Body of pancreas (tissue), 4 donors: Measurements from ENCODE around the gene ADCY9.

ENCODE experiments used
- POLR2A ChIP-seq, 3 donors: fragments of 450-650 bp; IDR thresholded peaks; one replicate each; pipeline ENCODE4 v1.6.1; 2016; ENCODE audit warnings: antibody characterized with exemption in 3 of 3, mild to moderate bottlenecking in 2 of 3
- TF ChIP-seq, protein P1 (sequence below), 7 experiments: fragments of 450-650 bp in 4 of 7; fragments of 200-600 bp in 3 of 7; sonication (generic) in 3 of 7; IDR thresholded peaks; one replicate each; pipeline ENCODE4 v1.5.1; 2016 to 2019; ENCODE audit warnings: antibody characterized with exemption in 7 of 7

DNA sequence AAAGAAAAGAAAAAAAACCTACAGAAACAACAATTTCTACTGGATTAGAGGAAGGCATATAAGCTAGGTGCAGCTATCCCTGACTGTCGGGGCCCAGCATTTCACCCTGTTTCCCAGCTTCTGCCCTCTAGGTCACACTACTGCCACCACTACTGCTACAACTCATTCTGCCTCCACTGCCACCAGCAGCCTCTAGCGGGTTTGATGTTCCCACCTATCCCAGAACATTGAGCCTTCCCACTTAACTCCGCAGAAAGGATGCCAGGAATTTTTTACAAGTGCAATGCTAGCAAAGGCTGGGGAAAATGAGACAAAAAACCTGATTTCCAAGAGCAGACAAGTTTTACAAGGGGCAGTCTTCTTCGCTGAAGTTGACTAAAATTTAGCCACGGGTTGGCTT, 10.4 kb downstream of the ADCY9 start:
- TF ChIP-seq, protein P1, sequence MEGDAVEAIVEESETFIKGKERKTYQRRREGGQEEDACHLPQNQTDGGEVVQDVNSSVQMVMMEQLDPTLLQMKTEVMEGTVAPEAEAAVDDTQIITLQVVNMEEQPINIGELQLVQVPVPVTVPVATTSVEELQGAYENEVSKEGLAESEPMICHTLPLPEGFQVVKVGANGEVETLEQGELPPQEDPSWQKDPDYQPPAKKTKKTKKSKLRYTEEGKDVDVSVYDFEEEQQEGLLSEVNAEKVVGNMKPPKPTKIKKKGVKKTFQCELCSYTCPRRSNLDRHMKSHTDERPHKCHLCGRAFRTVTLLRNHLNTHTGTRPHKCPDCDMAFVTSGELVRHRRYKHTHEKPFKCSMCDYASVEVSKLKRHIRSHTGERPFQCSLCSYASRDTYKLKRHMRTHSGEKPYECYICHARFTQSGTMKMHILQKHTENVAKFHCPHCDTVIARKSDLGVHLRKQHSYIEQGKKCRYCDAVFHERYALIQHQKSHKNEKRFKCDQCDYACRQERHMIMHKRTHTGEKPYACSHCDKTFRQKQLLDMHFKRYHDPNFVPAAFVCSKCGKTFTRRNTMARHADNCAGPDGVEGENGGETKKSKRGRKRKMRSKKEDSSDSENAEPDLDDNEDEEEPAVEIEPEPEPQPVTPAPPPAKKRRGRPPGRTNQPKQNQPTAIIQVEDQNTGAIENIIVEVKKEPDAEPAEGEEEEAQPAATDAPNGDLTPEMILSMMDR (IDR thresholded peaks at IDR 0.05) = no peak
- TF ChIP-seq POLR2A (IDR thresholded peaks at IDR 0.05) = no peak
